ENCODE results near the gene SLC10A3.

Gene SLC10A3

GRCh38 chrX:154481911-154482601 is 8.4 kb downstream of the SLC10A3 start:
- no peak for DNase-seq

GRCh38 chrX:154481195-154481594 is 9.2 kb downstream of the SLC10A3 start:
- no peak for DNase-seq

GRCh38 chrX:154478728-154479622 is 11.5 kb downstream of the SLC10A3 start, which contains the start of gene LAGE3:
Gene LAGE3 (minus strand): TSS chrX:154479281. CDS start chrX:154478915, 366 bp downstream.
- peak; percentile 92 to 94 for DNase-seq

- DNase-seq = no peak
These were observed 12.4 kb downstream of the SLC10A3 start for GRCh38 chrX:154477891-154478477.

- no peak for DNase-seq
These were observed 13.6 kb downstream of the SLC10A3 start for GRCh38 chrX:154476821-154477220.

GRCh38 chrX:154473683-154474082 is 16.7 kb downstream of the SLC10A3 start:
- DNase-seq = no peak

GRCh38 chrX:154472685-154473632 is 17.5 kb downstream of the SLC10A3 start:
- DNase-seq = no peak

GRCh38 chrX:154471839-154472684 is 18.4 kb downstream of the SLC10A3 start:
- no peak for DNase-seq

- DNase-seq = no peak
These were observed 19.4 kb downstream of the SLC10A3 start for GRCh38 chrX:154470914-154471568.

- DNase-seq = no peak
These were observed 20.0 kb downstream of the SLC10A3 start for GRCh38 chrX:154470434-154470833.

GRCh38 chrX:154469880-154470279 is 20.5 kb downstream of the SLC10A3 start:
- no peak for DNase-seq

GRCh38 chrX:154469114-154469513 is 21.3 kb downstream of the SLC10A3 start:
- DNase-seq = no peak

- DNase-seq = no peak
These were observed 22.2 kb downstream of the SLC10A3 start for GRCh38 chrX:154468217-154468616.

- no peak for DNase-seq
These were observed 22.9 kb downstream of the SLC10A3 start for GRCh38 chrX:154467556-154467955.

GRCh38 chrX:154466907-154467306 is 23.5 kb downstream of the SLC10A3 start:
- DNase-seq = no peak

- DNase-seq = no peak
These were observed 24.4 kb downstream of the SLC10A3 start for GRCh38 chrX:154466036-154466435.

- no peak for DNase-seq
These were observed 24.8 kb downstream of the SLC10A3 start for GRCh38 chrX:154465601-154466000.

GRCh38 chrX:154464806-154465365 is 25.5 kb downstream of the SLC10A3 start:
- no peak for DNase-seq

GRCh38 chrX:154463611-154464220 is 26.7 kb downstream of the SLC10A3 start:
- DNase-seq = no peak

- no peak for DNase-seq
These were observed 28.0 kb downstream of the SLC10A3 start for GRCh38 chrX:154462396-154462795.

All from activated CD4-positive, alpha-beta T cell treated with anti-CD3 and anti-CD28 coated beads for 4 hours (primary cell).